GM10248 (cell line): ENCODE data around the gene GSN.
A peak's percentile ranks its signal among the peaks of the same experiment; 100 is the strongest.

Experiments used
- CTCF ChIA-PET: fragments of 300-600 bp; sonication (Branson Sonifier 250); formaldehyde crosslinking; extraction: SDS; loops from one replicate; lab custom pipeline; 2021; ENCODE audit warnings: antibody characterized with exemption; lab: Yijun Ruan, JAX
- POLR2A ChIA-PET: fragments of 350-650 bp; sonication (Branson Sonifier 250); formaldehyde crosslinking; extraction: SDS; loops from one replicate; lab custom pipeline; 2020; ENCODE audit warnings: antibody characterized with exemption; lab: Yijun Ruan, JAX
- DNase-seq: peaks from one replicate; pipeline ENCODE4 v3.0.0; 2012; ENCODE audit errors: extremely low spot score
- CTCF ChIP-seq: IDR thresholded peaks from 2 replicates; pipeline ENCODE4 v1.5.1; 2012; ENCODE audit warnings: mild to moderate bottlenecking, low read depth; ENCODE audit errors: extremely low read depth, missing control alignments, control extremely low read depth

GSN gene

GRCh38 chr9:121222524-121223171 is 45.3 kb upstream of the GSN start:
- POLR2A ChIA-PET, result no interaction called here
- no peak for DNase-seq
- TF ChIP-seq CTCF, result peak; percentile 28
- CTCF ChIA-PET, result interaction anchor here (1.0 to 1.7 kb wide), 4 partner anchors 13 to 176 kb away, joined by 3 read pairs; no protein-coding TSS in a partner anchor

- POLR2A ChIA-PET, result interaction anchor here (0.5 kb wide), 1 partner anchor 183 kb away, joined by 5 read pairs; no protein-coding TSS in a partner anchor
- DNase-seq, result no peak
- CTCF ChIA-PET, result interaction anchor here (1.7 to 4.5 kb wide), 2 partner anchors 10 to 11 kb away, joined by 5 to 38 read pairs; no protein-coding TSS in a partner anchor
- TF ChIP-seq CTCF, result no peak
Observed at GRCh38 chr9:121225240-121225639, 42.7 kb upstream of the GSN start.

- TF ChIP-seq CTCF, result no peak
- ChIA-PET CTCF (interaction anchor here (1.0 to 4.5 kb wide), 5 partner anchors 9 to 94 kb away, joined by 3 to 38 read pairs (median 4); no protein-coding TSS in a partner anchor), POLR2A (no interaction called here)
- no peak for DNase-seq
Observed at GRCh38 chr9:121226175-121226574, 41.8 kb upstream of the GSN start.

GRCh38 chr9:121227862-121228261 is 40.1 kb upstream of the GSN start:
- ChIA-PET CTCF (interaction anchor here (1.7 to 4.5 kb wide), 2 partner anchors 10 to 14 kb away, joined by 4 to 38 read pairs; no protein-coding TSS in a partner anchor), POLR2A (no interaction called here)
- no peak for TF ChIP-seq CTCF
- no peak for DNase-seq

GRCh38 chr9:121230256-121230655 is 37.7 kb upstream of the GSN start:
- ChIA-PET CTCF (interaction anchor here (0.8 to 3.5 kb wide), 7 partner anchors 9 to 48 kb away, joined by 3 to 17 read pairs (median 3); no protein-coding TSS in a partner anchor), POLR2A (no interaction called here)
- DNase-seq, result no peak
- TF ChIP-seq CTCF, result no peak

GRCh38 chr9:121232251-121232650 is 35.7 kb upstream of the GSN start:
- POLR2A ChIA-PET, result no interaction called here
- CTCF ChIA-PET, result interaction anchor here (1.7 to 3.5 kb wide), 2 partner anchors 19 to 46 kb away, joined by 6 to 17 read pairs; no protein-coding TSS in a partner anchor
- no peak for DNase-seq
- TF ChIP-seq CTCF, result no peak
